Activated T-helper 1 cell treated with anti-CD3 and anti-CD28 coated beads, Interleukin-2, amount 50 U/mL, for 16 hours (primary cell): ENCODE results near the gene TACC3.
"Not testable (repeated sequence)": the region's sequence is repeated elsewhere in the genome, so short reads cannot be mapped to it uniquely, and the experiment has no call there.

Source experiments
- DNase-seq, 2 donors: peaks; one replicate each; pipeline ENCODE4 v3.0.0-alpha.2; 2020; ENCODE audit warnings: low read depth in 1 of 2, low spot score in 1 of 2

The TACC3 gene

DNA sequence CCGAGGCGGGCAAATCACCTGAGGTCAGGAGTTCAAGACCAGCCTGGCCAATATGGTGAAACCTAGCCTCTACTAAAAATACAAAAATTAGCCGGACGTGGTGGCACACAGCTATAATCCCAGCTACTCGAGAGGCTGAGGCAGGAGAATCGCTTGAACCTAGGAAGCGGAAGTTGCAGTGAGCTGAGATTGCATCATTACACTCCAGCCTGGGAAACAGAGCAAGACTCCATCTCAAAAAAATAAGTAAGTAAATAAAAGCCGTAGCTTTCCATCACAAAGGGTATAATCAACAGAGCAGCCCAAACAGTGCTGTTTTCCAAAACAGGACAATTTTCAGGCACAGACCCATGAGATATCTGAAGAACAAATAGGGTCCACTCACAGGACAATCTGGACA lies 19.6 kb upstream of the TACC3 start:
- not testable (repeated sequence) for DNase-seq

DNA sequence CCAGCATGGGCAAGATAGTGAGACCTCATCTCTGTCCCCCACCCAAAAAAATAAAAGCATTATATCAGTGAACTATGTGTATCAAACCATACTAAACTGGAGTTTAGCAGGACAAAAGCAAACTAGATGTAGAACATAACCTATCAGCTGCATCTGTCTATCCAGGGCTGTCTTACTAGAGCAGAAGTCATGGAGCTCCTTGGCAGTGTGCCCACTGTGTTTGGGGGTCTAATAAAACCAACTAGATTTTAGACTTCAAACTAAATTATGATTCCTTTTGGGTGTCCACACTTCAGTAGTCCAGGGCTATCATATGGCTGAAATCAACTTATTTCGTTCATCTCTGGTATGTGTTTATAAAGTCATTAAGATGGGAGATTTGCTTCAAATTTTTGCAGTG lies 17.5 kb upstream of the TACC3 start:
- DNase-seq: no peak

DNA sequence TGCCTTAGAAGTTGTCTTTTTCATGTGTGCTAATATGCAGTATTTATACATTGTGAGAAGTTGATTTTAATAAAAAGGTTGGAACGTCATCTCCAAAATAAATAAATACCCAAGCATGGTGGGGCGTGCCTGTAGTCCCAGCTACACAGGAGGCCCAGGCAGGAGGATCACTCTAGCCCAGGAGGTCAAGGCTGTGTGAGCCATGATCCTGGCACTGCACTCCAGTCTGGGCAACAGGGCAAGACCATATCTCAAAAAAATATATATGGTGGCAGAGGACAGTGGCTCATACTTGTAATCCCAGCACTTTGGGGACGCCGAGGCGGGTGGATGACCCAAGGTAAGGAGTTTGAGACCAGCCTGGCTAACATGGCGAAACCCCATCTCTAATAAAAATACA lies 15.6 kb upstream of the TACC3 start:
- no peak for DNase-seq

DNA sequence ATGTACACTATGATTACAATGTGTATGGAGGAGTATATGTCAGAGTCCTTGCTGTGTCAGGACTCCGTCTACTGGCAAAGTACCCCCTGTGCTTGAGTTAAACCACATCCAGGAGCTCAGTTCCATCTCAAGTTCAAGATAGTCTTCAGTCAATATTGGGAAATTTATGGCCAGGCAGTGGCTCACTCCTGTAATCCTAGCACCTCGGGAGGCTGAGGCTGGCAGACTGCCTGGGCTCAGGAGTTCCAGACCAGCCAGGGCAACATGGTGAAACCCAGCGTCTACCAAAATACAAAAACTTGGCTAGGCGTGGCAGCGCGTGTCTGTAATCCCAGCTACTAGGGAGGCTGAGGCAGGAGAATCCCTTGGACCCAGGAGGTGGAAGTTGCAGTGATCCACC lies 15.0 kb upstream of the TACC3 start:
- DNase-seq: no peak

DNA sequence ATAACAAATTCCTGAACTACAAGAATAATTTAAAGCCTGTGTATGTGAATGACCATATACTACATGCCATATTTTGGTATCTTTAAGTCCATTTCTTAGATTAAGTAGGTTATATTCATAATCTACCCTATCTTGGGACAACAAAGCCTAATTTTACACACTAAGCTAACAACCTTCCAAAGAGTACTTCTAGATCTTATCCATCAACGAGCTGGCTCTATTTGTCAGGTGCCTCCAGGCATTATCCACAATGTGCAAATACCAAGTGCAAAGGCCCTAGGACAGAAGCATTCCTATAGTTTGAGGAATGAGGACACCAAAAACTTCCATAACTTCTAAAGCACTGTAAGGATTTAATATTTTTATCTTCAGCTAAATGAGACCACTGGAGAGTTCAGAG lies 12.7 kb upstream of the TACC3 start:
- DNase-seq: no peak

DNA sequence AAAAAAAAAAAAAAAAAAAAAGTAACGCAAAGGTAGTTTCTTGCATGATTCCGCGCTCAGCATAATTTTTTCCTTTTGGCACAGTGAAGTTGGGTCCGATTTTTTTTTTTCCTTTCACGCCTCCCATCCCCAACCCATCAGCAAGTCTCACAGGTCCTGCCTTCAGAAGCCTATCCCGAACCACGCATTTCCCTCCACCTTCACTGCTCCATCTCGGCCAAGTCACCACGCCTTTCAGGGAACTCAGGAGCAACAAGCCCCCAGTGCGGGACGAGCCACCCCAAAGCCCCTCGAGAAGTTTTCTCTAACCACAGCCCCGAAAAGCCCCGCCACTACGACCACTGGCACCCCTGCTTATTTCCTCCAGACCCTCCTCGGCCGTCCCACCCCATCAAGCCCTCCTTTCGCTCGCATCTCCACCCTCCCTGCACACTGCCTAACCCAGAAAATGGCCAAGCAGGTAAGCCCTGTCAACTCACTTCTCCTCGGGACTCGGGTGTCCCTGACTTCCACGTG lies 10.2 kb upstream of the TACC3 start:
- DNase-seq: no peak

DNA sequence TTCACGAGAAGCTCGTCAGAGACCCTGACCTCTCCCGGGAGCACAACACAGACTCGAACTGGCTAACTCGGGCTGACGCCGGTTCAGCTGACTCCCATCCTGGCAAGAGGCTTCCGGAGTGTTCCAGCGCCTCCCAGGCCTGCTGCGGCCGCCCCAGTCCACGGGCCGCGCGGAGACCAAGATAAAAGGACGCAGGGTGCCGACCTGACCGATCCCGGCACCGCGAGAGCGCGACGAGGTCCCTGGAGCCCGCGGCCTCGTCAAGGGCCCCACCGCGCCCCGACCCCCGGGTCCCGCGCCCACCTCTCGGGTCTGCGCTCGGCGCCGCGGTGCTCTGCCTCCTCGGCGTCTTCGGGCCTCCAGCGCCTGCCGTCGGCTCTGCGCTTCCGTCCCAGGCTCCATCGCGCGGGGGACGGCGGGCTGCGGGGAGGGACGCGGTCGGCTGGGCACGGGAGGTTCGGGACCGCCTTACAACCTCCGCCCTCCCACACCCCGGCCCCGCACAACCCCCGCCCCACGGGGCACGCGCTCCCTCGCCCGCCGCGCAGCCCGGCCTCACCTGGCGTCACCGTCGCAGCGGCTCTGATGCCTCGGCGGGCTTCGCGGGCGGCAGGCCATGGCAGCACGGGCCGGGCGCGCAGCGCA lies 9.6 kb upstream of the TACC3 start:
- DNase-seq: peak in 1 of 2 donors; percentile 32

DNA sequence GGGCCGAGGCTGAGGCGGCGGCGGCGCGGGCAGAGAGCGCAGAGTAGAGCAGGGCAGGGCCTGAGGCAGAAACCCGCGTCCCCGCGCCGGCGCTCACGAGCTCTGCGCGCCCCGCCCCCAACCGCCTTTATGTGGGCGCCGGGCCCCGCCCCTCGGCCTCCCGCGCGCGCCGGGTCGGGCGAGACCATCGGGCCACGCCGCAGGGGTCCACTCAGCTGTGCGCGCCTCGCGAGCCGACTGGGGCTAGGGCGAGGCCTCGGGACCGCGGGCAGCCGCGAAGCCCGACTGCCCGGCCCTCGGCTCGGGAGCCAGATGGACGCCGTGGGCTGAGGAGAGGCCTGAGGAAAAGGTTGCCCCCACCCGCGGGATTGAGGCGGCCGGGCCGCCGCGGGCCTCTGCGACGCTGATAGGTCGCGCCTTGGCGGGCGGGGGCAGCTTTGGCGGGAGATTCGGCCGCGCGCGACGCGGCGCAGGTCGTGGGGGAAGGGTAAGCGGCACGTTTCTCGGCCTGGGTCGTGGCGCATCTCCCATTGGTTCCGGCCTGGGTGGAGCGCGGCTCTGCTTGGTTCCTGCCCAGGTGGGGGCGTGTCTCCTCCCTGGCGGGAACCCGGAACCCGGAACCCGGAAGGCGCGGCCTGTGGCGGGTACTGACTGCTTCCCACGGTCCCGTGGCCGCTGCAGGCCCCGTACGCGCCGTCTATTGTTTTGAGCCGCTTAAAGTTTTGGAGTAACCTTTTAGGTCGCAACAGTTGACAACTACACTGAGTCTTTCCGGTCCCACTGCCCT lies 8.9 kb upstream of the TACC3 start, which contains the start of gene SLBP:
Gene SLBP, minus strand, starts transcription at position 104 of the 787 bp plus-strand sequence. CDS start 131 bp downstream, outside the sequence.
- DNase-seq: peak; percentile 97 to 98

DNA sequence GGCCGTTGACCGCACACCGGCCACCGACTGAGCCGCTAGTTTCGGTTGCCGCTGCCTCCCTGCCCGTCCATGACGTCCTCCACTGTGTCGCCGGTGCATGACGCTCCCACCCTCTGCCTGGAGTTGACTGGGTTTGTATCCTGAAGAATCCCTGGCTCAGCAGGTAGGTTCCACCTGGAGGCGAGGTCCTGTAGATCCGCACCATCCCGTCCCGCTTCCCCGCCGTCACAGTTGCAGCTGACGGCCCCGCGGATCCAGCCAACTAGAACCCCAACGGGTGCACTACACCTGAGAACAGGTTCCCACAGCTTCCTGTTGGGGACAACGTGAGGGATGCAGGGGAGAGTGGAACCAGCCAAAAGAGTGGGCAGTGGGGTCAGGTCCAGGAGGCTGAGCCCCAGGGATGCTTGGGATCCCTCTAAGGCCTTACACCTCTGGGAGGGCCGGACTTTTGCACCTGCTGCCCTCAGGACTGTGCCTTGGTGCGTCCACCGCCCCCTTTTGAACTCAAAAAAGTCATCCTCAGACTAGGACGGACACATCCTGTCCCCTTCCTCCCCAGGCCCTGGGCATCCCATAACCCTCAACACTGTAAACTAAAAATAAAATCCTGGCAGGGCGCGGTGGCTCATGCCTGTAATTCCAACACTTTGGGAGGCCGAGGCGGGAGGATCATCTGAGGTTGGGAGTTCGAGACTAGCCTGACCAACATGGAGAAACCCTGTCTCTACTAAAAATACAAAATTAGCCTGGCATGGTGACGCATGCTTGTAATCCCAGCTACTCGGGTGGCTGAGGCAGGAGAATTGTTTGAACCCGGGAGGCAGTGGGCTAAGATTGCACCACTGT lies 8.1 kb upstream of the TACC3 start:
- DNase-seq: no peak

DNA sequence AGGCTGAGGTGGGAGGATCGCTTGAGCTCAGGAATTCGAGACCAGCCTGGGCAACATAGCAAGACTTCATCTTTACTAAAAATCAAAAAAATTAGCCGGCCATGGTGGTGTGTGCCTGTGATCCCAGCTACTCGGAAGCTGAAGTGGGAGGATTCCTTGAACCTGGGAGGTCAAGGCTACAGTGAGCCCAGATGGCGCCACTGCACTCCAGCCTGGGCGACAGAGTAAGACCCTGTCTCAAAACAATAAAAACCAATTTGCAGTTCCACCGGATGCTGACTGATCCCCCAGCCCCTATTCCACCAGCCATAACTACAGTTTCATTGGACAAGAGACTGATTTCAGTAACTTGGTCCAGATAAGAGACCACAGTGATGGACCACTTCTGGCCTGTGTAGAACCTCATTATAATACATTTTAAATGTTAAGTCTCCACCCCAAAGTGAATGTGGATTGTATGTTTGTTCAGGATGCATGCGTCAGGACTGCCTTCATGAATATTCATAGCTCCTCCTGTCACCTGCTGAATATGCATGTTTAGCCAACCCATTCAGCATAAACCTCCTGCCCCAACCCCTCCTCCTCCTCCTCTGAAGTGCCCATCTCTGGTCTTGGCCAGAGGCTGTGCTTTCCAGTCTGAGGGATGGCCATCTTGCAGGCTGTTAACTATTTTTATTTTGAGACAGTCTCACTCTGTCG lies 6.9 kb upstream of the TACC3 start:
- DNase-seq: no peak

DNA sequence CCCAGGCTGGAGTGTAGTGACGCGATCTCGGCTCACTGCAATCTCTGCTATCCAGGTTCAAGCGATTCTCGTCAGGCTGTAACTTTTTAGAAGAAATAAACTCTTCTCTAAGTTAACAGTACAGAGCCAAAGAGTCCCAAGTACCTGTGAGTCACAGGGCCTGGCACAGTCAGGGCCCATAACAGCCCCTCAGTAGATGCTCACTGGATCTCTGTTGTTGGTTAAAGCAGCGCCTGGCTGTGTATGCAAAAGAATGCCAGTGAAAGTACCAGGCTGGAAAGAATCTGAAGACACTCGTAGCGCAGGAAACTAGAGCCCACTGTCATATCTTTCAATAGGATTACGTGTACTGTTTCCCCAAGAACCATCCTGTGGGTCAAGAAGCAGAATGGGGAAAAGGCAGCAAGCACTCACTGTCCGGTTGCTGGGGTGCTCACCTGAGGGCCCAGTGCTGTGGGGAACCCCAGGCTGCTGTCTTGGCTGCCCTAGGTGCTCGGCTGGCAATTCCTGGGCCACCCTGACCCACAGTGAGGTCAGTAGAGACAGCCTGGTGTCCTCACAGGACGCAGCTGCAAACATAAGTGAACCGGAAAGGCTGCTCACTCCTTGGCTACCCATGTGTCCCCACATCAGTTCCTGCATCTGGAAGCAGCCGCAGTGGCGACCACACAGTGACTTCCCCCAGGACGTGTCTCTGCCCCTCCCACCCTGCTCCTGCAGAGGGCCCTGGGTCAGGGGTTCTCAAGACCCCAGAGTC lies 6.1 kb upstream of the TACC3 start:
- no peak for DNase-seq

DNA sequence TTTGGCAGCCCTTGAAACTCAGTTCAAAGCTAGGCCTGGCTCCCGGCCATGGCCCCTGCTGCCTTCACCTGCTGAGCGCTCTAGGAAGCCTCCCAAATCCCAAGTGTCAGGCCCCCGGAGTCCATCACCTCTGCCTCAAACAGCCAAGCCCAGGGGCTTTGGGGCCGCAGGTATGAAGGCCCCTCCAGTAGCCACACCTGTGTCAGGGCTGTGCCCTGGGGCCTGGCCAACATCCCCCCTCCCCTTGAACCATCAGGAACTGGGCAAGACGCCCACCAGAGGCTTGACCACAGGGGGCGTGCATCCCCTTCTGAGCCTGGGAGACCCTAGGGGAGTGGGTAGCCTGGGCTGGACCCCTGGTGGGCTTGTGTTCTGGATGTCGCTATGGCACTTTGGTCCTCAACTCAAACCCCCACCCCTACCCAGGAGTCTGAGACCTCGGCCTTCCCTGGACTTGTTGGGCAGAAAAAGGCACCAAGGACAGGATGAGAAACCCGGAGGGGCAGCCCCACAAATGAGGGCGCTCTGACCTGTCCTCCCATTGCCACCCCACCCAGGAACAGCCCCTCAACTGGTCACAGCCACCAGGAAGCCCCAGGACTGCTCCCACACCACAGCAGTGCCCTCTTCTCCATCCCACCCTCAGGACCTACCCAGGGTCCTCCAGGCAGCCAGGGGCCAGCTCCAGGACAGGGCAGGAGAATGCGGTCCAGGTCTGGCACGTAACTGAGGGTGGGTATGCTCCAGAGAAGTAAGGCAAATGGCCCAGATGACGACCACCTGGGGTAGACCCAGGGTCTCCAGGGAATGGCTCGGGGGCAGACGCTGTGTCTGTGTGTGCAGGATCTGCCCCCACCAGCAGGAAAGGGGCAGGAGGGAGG lies 5.0 kb upstream of the TACC3 start:
- no peak for DNase-seq

DNA sequence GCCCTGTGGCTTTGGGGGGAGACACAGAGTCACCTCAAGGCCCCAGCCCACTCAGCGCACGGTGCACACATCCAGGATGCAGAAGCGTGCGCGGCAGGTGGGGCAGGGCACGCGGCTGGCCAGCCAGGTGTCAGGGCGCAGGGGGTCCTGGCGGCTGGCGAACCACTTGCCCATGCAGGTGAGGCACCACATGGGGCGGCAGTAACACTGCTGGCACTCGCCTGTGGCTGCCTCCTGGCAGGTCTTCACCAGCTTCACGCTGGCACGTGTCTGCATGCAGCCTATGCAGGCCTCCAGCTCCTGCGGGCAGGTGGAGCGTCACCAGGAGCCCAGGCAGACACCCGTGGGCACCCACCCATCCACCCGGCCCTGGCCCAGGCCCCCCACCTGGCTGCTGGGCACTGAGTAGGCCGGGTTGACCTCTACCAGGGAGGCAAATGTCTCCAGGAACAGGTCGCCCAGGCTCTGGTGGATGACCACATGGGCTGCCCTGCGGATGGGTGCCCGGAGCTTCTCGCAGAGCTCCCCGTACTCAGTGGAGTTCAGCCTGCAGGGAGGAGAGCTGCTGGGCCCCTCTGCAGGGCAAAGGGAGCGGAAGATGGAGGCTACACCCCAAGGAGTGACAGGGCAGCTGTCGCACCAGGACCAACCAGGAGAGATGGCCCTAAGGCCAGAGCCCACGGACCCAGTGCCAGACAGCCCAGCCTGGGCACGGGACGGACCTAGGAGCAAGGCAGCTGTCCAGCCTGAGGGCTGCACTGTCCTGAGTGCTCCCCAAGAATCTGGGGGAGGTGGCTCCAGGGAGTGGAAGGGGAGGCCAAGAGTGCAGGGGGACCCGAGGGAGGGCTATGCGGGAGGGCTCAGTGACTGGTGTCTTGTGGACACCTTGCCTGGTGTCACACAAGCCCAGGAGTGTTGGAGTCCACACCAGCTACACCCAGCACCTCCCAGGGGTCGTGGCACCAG lies 3.9 kb upstream of the TACC3 start:
- DNase-seq: no peak

DNA sequence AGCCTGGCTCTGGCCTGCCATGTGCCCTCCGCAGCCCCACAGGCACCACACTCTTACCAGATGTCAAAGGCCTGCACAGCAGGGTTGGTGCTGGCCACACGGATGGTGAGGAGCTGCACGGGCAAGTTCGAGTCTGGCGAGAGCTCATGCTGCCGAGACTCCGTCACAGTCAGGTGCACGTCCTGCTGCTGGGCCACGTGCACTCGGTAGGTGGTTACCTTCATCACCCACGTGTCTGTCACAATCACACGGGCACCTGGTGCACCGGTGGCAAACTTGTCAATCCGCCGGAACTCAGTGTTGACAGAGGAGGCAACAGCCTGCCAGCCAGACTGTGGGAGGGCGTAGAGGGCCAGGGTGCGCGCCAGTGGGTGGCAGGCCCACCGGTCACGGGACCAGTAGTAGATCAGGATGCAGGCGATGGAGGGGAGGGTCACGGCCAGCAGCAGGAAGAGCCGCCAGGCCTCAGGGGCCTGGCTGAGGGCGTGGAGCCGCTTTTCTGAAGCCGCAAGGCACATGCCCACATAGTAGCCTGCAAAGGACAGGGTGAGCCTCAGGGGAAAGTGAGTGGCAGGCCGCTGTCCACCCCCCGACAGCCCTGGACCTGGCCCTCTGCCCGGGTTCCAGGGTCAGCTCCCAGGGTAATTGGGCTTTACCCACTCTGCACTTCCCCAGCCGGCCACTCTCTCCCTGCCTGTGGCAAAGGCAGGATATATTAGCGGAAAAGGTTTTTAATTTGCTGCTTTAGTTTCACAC lies 3.0 kb upstream of the TACC3 start:
- DNase-seq: no peak

DNA sequence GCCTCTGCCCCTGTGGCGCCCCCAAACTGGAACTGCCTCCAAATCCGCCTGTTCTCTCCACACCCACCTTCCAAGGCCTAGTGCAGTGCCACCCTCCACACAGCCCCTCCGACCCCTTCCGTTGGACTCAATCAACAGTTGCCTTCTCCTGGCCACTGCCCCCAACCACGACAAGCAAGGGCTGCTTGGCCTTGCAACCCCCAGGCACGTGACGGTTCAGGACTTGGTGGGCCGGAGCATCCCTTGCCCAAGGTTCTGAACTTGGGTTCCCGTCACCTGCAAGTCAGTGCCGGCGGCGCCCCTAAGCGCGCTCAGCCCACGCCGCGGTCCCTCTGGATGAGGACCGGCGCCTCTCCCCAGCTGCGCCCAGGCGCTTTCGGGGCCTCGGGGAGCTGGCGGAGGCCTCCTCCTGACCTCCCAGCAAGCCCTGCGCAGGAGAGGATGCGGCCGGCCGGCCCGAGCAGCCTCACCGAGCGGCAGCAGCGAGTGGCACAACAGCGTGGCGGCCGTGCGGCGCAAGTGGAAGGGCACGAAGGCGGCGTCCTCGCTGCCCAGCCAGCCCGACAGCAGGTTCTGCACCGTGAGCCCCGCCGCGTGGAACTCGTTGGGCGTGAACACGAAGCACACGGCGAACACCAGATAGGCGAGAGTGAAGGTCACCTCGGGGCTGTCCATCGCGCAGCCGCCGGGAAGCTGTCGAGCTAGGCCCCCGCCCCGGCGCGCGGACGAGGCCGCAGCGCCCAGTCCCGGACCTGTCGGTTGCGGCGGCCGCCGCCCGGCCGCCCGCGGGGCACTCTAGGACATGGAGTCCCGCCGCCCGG lies 948 bp upstream of the TACC3 start:
- no peak for DNase-seq
